K562 (cell line): ENCODE results near the gene TEX54. TPM values are rescaled to one million over a fixed set of nuclear protein-coding genes. Genes with fewer than 3 reads are reported as not detected.

Experiments used
- BCLAF1 ChIP-seq, 2 experiments: fragments of 450-650 bp in 1 of 2; IDR thresholded peaks; 2 replicates each; pipeline ENCODE4 v1.6.1; 2011 to 2017; ENCODE audit warnings: low read depth in 2 of 2, antibody characterized with exemption in 1 of 2, borderline replicate concordance in 1 of 2, low read length in 1 of 2, mild to moderate bottlenecking in 1 of 2, mixed read lengths in 1 of 2; ENCODE audit not compliant: control insufficient read depth in 1 of 2
- ETV1 ChIP-seq: fragments of 450-650 bp; conservative IDR thresholded peaks from 2 replicates; pipeline ENCODE4 v1.6.1; 2016; ENCODE audit warnings: missing genetic modification characterization, control low read depth, low read depth, missing compliant biosample characterization
- HDAC1 ChIP-seq, 2 experiments: fragments of 450-650 bp; IDR thresholded peaks; 2 replicates each; pipeline ENCODE4 v1.6.1; 2016 to 2017; ENCODE audit warnings: inconsistent platforms in 1 of 2, mild to moderate bottlenecking in 1 of 2, moderate library complexity in 1 of 2
- IRF2 ChIP-seq: sonication (generic); formaldehyde crosslinking; IDR thresholded peaks from 2 replicates; pipeline ENCODE4 v1.8.1; 2022; ENCODE audit warnings: mild to moderate bottlenecking, missing genetic modification reagents
- KDM1A ChIP-seq, 2 experiments: fragments of 450-650 bp; IDR thresholded peaks; 2 replicates each; pipeline ENCODE4 v1.6.1; 2016; ENCODE audit warnings: mild to moderate bottlenecking in 2 of 2
- POLR2B ChIP-seq: fragments of 450-650 bp; IDR thresholded peaks from 2 replicates; pipeline ENCODE4 v1.6.1; 2018; ENCODE audit warnings: low read depth; ENCODE audit not compliant: partially characterized antibody
- POLR2G ChIP-seq: fragments of 200-400 bp; formaldehyde crosslinking; IDR thresholded peaks from 2 replicates; pipeline ENCODE4 v1.6.1; 2017; ENCODE audit warnings: low read depth, mild to moderate bottlenecking, antibody characterized with exemption, low read length, moderate library complexity
- SMARCC2 ChIP-seq: fragments of 450-650 bp; IDR thresholded peaks from 2 replicates; pipeline ENCODE4 v1.6.1; 2017; ENCODE audit warnings: antibody characterized with exemption, moderate library complexity, mild to moderate bottlenecking, low read depth
- TAF9B ChIP-seq: fragments of 450-650 bp; IDR thresholded peaks from 2 replicates; pipeline ENCODE4 v1.6.1; 2018; ENCODE audit warnings: mild to moderate bottlenecking; ENCODE audit not compliant: partially characterized antibody
- TBL1XR1 ChIP-seq, 2 experiments: IDR thresholded peaks; 2 replicates each; pipeline ENCODE4 v1.6.1; 2012; ENCODE audit warnings: improper control_type of control experiment in 2 of 2, low read length in 2 of 2, mild to moderate bottlenecking in 1 of 2
- THRB ChIP-seq: fragments of 450-650 bp; formaldehyde crosslinking; conservative IDR thresholded peaks from 2 replicates; pipeline ENCODE4 v1.4.0; 2022; ENCODE audit warnings: mild to moderate bottlenecking, missing genetic modification characterization
- ZBTB12 ChIP-seq: fragments of 250-450 bp; sonication (Bioruptor Pico); IDR thresholded peaks from 2 replicates; pipeline ENCODE4 v1.4.0; 2020
- ZBTB49 ChIP-seq: sonication (generic); formaldehyde crosslinking; IDR thresholded peaks from 2 replicates; pipeline ENCODE4 v1.8.0; 2022; ENCODE audit warnings: missing genetic modification reagents, mild to moderate bottlenecking, borderline replicate concordance
- ZFP91 ChIP-seq: sonication (generic); formaldehyde crosslinking; IDR thresholded peaks from 2 replicates; pipeline ENCODE4 v1.8.0; 2022; ENCODE audit warnings: mild to moderate bottlenecking, missing genetic modification reagents
- ZNF274 ChIP-seq: IDR thresholded peaks from 2 replicates; pipeline ENCODE4 v1.6.1; 2011; ENCODE audit warnings: low read depth, mild to moderate bottlenecking, low read length, moderate library complexity, borderline replicate concordance
- polyA plus RNA-seq, 8 experiments: library from polyadenylated mRNA; depleted of rRNA in 4 of 8; stranded (reverse) in 5 of 8; unstranded in 3 of 8; fragments of >200 nt; fragmentation: Nextera tagmentation in 2 of 8; fragmentation: Illumina TruSeq in 1 of 8; extraction: Ambion mirVana in 2 of 8; extraction: Trizol in 1 of 8; gene quantifications; 2 replicates each; pipeline versions ENCODE4 v1.2.1 to v1.2.3, GENCODE V29; 2011 to 2014; ENCODE audit warnings: inconsistent platforms in 1 of 8, missing spikeins in 1 of 8
- total RNA-seq, 7 experiments: library from RNA; depleted of rRNA in 6 of 7; stranded (reverse); fragments of >200 nt in 6 of 7; fragmentation: Illumina TruSeq in 2 of 7; extraction: Trizol in 2 of 7; gene quantifications; 2 replicates each; pipeline versions ENCODE4 v1.2.1 to v1.2.3, GENCODE V29; 2011 to 2021; ENCODE audit warnings: low replicate concordance in 1 of 7

The TEX54 gene
- total and polyA plus RNA-seq, 9 of the 15 experiments (the other 6 are each of a cell fraction or from before 2014, with no cell fraction given), result not detected

GRCh38 chr11:62881579-62882430 is 49.2 kb upstream of the TEX54 start (continued):
- TF ChIP-seq ZNF274 (no peak), ZFP91 (CRISPR knock-in tag) (no peak), ZBTB12 (CRISPR knock-in tag) (no peak), BCLAF1 (IDR thresholded peaks at IDR 0.05; ENCODE audit: borderline replicate concordance in 1 of 2, control insufficient read depth in 1 of 2, low read depth in 2 of 2, low read length in 1 of 2) (0 out of 4 replicates have a peak, but pooled peaks of 1 of the 2 experiments have one; percentile 27), SMARCC2 (no peak), HDAC1 (IDR thresholded peaks at IDR 0.05) (no peak), TAF9B (peak; percentile 78), ETV1 (tag) (no peak), POLR2B (peak; percentile 39), KDM1A (IDR thresholded peaks at IDR 0.05) (peak in 1 of 2 experiments; percentile 62; a peak in 1 of 4 replicates), TBL1XR1 (IDR thresholded peaks at IDR 0.05; ENCODE audit: low read length in 2 of 2) (peak in 1 of 2 experiments; percentile 53; a peak in 2 of 4 replicates), POLR2G (no peak), IRF2 (CRISPR knock-in tag) (no peak), THRB (CRISPR knock-in tag) (no peak), ZBTB49 (no peak)
